HepG2 (cell line): ENCODE data around the gene SKIDA1. TPM values are rescaled to one million over a fixed set of nuclear protein-coding genes. Genes with fewer than 3 reads are reported as not detected.

ENCODE experiments used
- ATAC-seq: fragments of 200-7000 bp; cut with Tn5 transposase; 3 replicates; pipeline ENCODE4 v1.9.1; 2020; ENCODE audit warnings: mild to moderate bottlenecking, moderate library complexity
- BruUV-seq: library from RNA; stranded (reverse); fragments of 400-500 nt; replicated peaks from 2 replicates; lab custom pipeline; 2021; lab: Mats Ljungman, UMichigan
- CTCF ChIA-PET: fragments of 300-600 bp; formaldehyde crosslinking; extraction: SDS; loops from one replicate; lab custom pipeline; 2021; ENCODE audit warnings: low total read pairs, inconsistent platforms, low intra/inter-chr PET ratio; lab: Yijun Ruan, JAX
- POLR2A ChIA-PET: fragments of 350-600 bp; sonication (Branson Sonifier 250); formaldehyde crosslinking; loops from one replicate; lab custom pipeline; 2020; ENCODE audit warnings: antibody characterized with exemption, inconsistent platforms; lab: Yijun Ruan, JAX
- DNase-seq: peaks from one replicate; pipeline ENCODE4 v3.0.0-alpha.2; 2015; ENCODE audit warnings: low spot score
- FAIRE-seq: peaks from 3 replicates; lab custom pipeline; 2011; peaks lifted over from hg19 to GRCh38; lab: Jason Lieb, UNC
- H2AFZ ChIP-seq: one replicate; pipeline ENCODE4 v1.6.1; 2011; ENCODE audit warnings: low read length, inconsistent platforms
- H3K27ac ChIP-seq: fragments of 300-600 bp; 3 replicates; pipeline ENCODE4 v1.8.0; 2011; ENCODE audit warnings: mixed run types, mild to moderate bottlenecking, mixed read lengths, low read length, inconsistent platforms; ENCODE audit not compliant: insufficient read depth; ENCODE audit errors: extremely low read length
- H3K27me3 ChIP-seq, 2 experiments: fragments of 200-600 bp in 1 of 2; 2 replicates in 1 of 2; 3 replicates in 1 of 2; pipeline versions ENCODE4 v1.6.0 to v1.8.0; 2011; ENCODE audit warnings: low read length in 2 of 2, mild to moderate bottlenecking in 2 of 2, moderate library complexity in 2 of 2, inconsistent platforms in 1 of 2; ENCODE audit not compliant: insufficient read depth in 2 of 2, control insufficient read depth in 1 of 2
- H3K36me3 ChIP-seq, 2 experiments: fragments of 200-600 bp in 1 of 2; replicated peaks in 1 of 2; 2 replicates in 1 of 2; 3 replicates in 1 of 2; pipeline versions ENCODE4 v1.5.1 to v1.8.0; 2011; ENCODE audit warnings: low read length in 2 of 2, inconsistent platforms in 1 of 2; ENCODE audit not compliant: insufficient read depth in 2 of 2, control insufficient read depth in 1 of 2
- H3K4me1 ChIP-seq: 2 replicates; pipeline ENCODE4 v1.5.1; 2012; ENCODE audit warnings: low read length, inconsistent platforms; ENCODE audit not compliant: insufficient read depth
- H3K4me2 ChIP-seq: 2 replicates; pipeline ENCODE4 v1.6.0; 2011; ENCODE audit warnings: low read depth, low read length, inconsistent platforms
- H3K4me3 ChIP-seq, 3 experiments: fragments of 200-600 bp in 1 of 3; sonication (generic), shearing (Covaris generic) in 1 of 3; replicated peaks in 1 of 3; 2 replicates each; pipeline ENCODE4 v1.5.1; 2011 to 2016; ENCODE audit warnings: low read length in 3 of 3, inconsistent platforms in 2 of 3, low read depth in 2 of 3, mild to moderate bottlenecking in 2 of 3, control low read depth in 1 of 3, mixed read lengths in 1 of 3; ENCODE audit not compliant: insufficient read depth in 1 of 3
- H3K79me2 ChIP-seq: one replicate; pipeline ENCODE4 v1.6.1; 2011; ENCODE audit warnings: low read length, inconsistent platforms; ENCODE audit not compliant: insufficient read depth
- H3K9ac ChIP-seq: 2 replicates; pipeline ENCODE4 v1.6.0; 2011; ENCODE audit warnings: mild to moderate bottlenecking, low read depth, low read length, inconsistent platforms; ENCODE audit not compliant: insufficient read depth
- H3K9me3 ChIP-seq: 2 replicates; pipeline ENCODE4 v1.5.1; 2012; ENCODE audit warnings: mild to moderate bottlenecking, low read length
- H4K20me1 ChIP-seq: 2 replicates; pipeline ENCODE4 v1.6.0; 2011; ENCODE audit warnings: inconsistent platforms, mild to moderate bottlenecking, low read length, moderate library complexity; ENCODE audit not compliant: insufficient read depth
- AKAP8 ChIP-seq: sonication (generic); formaldehyde crosslinking; IDR thresholded peaks from 2 replicates; pipeline ENCODE4 v1.5.1; 2020; ENCODE audit warnings: mild to moderate bottlenecking, missing genetic modification reagents
- ERF ChIP-seq: IDR thresholded peaks from 2 replicates; pipeline ENCODE4 v1.6.1; 2018; ENCODE audit warnings: missing biosample characterization, missing genetic modification reagents
- GABPB1 ChIP-seq: IDR thresholded peaks from 2 replicates; pipeline ENCODE4 v1.6.1; 2016; ENCODE audit warnings: mild to moderate bottlenecking, missing genetic modification reagents, moderate library complexity, missing compliant biosample characterization
- HOXA7 ChIP-seq: sonication (generic); formaldehyde crosslinking; IDR thresholded peaks from 2 replicates; pipeline ENCODE4 v1.8.1; 2022; ENCODE audit warnings: mild to moderate bottlenecking, missing genetic modification reagents, moderate library complexity
- NFYB ChIP-seq: sonication (generic); formaldehyde crosslinking; IDR thresholded peaks from 2 replicates; pipeline ENCODE4 v1.4.0; 2020; ENCODE audit warnings: missing genetic modification reagents
- REXO4 ChIP-seq: sonication (generic); formaldehyde crosslinking; IDR thresholded peaks from 2 replicates; pipeline ENCODE4 v1.8.0; 2022; ENCODE audit warnings: missing genetic modification reagents, mild to moderate bottlenecking, borderline replicate concordance
- SOX13 ChIP-seq, 3 experiments: fragments of 450-650 bp in 1 of 3; sonication (generic) in 1 of 3; formaldehyde crosslinking in 1 of 3; IDR thresholded peaks in 2 of 3; conservative IDR thresholded peaks in 1 of 3; 2 replicates each; pipeline versions ENCODE4 v1.5.0 to v1.6.1; 2016 to 2020; ENCODE audit warnings: antibody characterized with exemption in 1 of 3, mild to moderate bottlenecking in 1 of 3, missing compliant biosample characterization in 1 of 3, missing genetic modification reagents in 1 of 3, moderate library complexity in 1 of 3
- SOX6 ChIP-seq, 2 experiments: fragments of 450-650 bp in 1 of 2; sonication (generic) in 1 of 2; formaldehyde crosslinking in 1 of 2; IDR thresholded peaks; 2 replicates each; pipeline versions ENCODE4 v1.4.0 to v1.6.1; 2017 to 2020; ENCODE audit warnings: antibody characterized with exemption in 1 of 2, mild to moderate bottlenecking in 1 of 2, missing genetic modification reagents in 1 of 2
- ZNF274 ChIP-seq: sonication (generic); formaldehyde crosslinking; IDR thresholded peaks from 2 replicates; pipeline ENCODE4 v1.5.1; 2020; ENCODE audit warnings: mild to moderate bottlenecking, missing genetic modification reagents
- ZNF501 ChIP-seq: sonication (generic); formaldehyde crosslinking; IDR thresholded peaks from 2 replicates; pipeline ENCODE4 v1.5.1; 2020; ENCODE audit warnings: mild to moderate bottlenecking, moderate library complexity, missing genetic modification reagents
- ZSCAN31 ChIP-seq: sonication (generic); formaldehyde crosslinking; IDR thresholded peaks from 2 replicates; pipeline ENCODE4 v1.5.0; 2020; ENCODE audit warnings: low read depth, mild to moderate bottlenecking, missing genetic modification reagents
- WGBS: methylation state at CpG from one replicate; pipeline ENCODE4 v1.1.6; 2017; ENCODE audit warnings: low lambda C conversion rate; 5-methylcytosine and 5-hydroxymethylcytosine counted together
- in situ Hi-C: cut with HindIII; loops from 2 replicates; pipeline ENCODE4 v1.10.0; 2017; ENCODE audit warnings: low pct_unique_long_range_greater_than_20kb; ENCODE audit not compliant: extremely low pct_ligation_motif_present
- intact Hi-C: fragments of 100-400 bp; cut with micrococcal nuclease; formaldehyde crosslinking; loops from one replicate; pipeline ENCODE4 v1.10.0; 2022; ENCODE audit not compliant: unreplicated experiment
- polyA plus RNA-seq, 8 experiments: library from polyadenylated mRNA; depleted of rRNA in 3 of 8; stranded (reverse) in 7 of 8; unstranded in 1 of 8; fragments of >200 nt; fragmentation: Illumina TruSeq in 4 of 8; extraction: Trizol in 4 of 8; gene quantifications; 2 replicates each; pipeline versions ENCODE4 v1.2.1 to v1.2.3, GENCODE V29; 2011 to 2016; ENCODE audit warnings: low read depth in 4 of 8, missing spikeins in 1 of 8, mixed read lengths in 1 of 8; ENCODE audit not compliant: insufficient read depth in 1 of 8
- total RNA-seq, 5 experiments: library from RNA; depleted of rRNA; stranded (reverse); fragments of >200 nt; fragmentation: Illumina TruSeq; extraction: Trizol; gene quantifications; 2 replicates each; pipeline ENCODE4 v1.2.3, GENCODE V29; 2016; ENCODE audit warnings: low read depth in 1 of 5
- TF ChIP-seq, protein P1 (sequence below): sonication (generic); formaldehyde crosslinking; IDR thresholded peaks from 2 replicates; pipeline ENCODE4 v1.8.1; 2023; ENCODE audit warnings: mild to moderate bottlenecking, missing genetic modification reagents
- TF ChIP-seq, protein P2 (sequence below): sonication (generic); formaldehyde crosslinking; IDR thresholded peaks from 2 replicates; pipeline ENCODE4 v1.9.0; 2022; ENCODE audit warnings: low read depth, missing genetic modification reagents
- TF ChIP-seq, protein P3 (sequence below): sonication (generic); formaldehyde crosslinking; IDR thresholded peaks from 2 replicates; pipeline ENCODE4 v1.5.1; 2020; ENCODE audit warnings: mild to moderate bottlenecking, missing genetic modification reagents, moderate library complexity

The SKIDA1 gene
- total and polyA plus RNA-seq, 2 of the 13 experiments (the other 11 are each of a cell fraction or from before 2014, with no cell fraction given): 0.73 to 1.5 TPM

DNA sequence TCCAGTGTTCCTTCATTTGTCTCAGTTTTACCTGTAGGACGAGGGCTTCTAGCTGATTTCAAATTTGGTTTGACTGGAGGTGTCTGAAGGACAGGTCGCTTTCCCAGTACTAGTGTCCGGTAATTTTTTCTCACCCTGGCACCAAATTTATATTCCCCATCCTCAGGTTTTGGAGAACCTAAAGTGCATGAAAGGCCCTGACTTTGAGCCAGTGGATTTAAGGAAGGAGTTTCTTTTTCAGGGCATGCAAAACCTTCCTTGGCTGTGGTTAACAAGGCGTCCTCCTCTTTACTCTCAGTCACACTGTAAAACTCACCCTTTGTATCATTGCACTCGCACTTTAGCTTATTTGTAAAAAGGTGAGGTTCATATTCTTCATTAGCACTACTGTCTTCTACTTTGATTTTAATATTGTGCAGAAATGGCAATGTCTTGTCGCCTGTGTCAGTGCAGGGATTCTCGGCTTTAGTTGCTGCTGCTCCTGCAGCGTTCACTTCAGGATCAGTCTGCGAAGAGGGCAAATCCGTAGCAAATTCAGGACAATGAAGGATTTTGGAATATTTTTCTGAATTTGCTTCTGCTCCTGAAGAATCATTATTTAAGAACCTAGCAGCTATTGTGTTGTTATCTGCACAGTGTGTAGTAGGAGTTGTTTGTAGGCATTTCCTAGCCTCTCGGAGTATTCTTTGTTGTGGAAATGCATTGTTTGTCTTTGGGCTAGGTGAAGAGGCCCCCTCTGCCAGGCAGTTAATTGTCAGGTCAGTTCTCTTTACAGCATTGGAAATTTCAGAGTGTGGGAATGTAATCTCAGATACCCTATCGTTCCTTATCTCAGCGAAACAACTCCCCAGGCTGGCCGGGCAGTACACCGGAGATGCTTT lies 9.9 kb downstream of the SKIDA1 start:
- FAIRE-seq (no peak), ATAC-seq (no peak; the same call in 2 of the 3 replicates), DNase-seq (no peak)
- Histone ChIP-seq H3K4me1 (peaks cover 80% of the 10 kb centered on the region), H3K27me3 (no peaks in the 10 kb centered on the region; a peak in 1 of 5 replicates), H3K27ac (peak overlapping the region; percentile 41), H3K4me3 (peak overlapping the region; percentile 77 to 91 (median 80)), H4K20me1 (no peaks in the 10 kb centered on the region), H3K9ac (peak overlapping the region; percentile 64; the same call in 1 of the 2 replicates), H3K9me3 (no peaks in the 10 kb centered on the region), H3K4me2 (peak overlapping the region; percentile 98), H3K36me3 (no peaks in the 10 kb centered on the region), H3K79me2 (peaks cover 2% of the 10 kb centered on the region), H2AFZ (no peak overlapping the region)
- in situ Hi-C loops: loop anchor here (25.0 kb wide), 1 partner anchor 797 kb away; the partner anchor contains the start of genes BMI1 and COMMD3
- intact Hi-C loops: loop anchor here (2.0 kb wide), 2 partner anchors 17 to 19 kb away; no protein-coding TSS in a partner anchor
- ChIA-PET CTCF (no interaction called here), POLR2A (interaction anchor here (2.0 to 5.4 kb wide), 4 partner anchors 9 to 19 kb away, joined by 12 to 92 read pairs (median 56); partner anchors contain the start of gene SKIDA1)
- BruUV-seq: no TSS peak
- 57% methylated on average over 15 of the region's 15 CpGs for WGBS
- TF ChIP-seq, protein P1, sequence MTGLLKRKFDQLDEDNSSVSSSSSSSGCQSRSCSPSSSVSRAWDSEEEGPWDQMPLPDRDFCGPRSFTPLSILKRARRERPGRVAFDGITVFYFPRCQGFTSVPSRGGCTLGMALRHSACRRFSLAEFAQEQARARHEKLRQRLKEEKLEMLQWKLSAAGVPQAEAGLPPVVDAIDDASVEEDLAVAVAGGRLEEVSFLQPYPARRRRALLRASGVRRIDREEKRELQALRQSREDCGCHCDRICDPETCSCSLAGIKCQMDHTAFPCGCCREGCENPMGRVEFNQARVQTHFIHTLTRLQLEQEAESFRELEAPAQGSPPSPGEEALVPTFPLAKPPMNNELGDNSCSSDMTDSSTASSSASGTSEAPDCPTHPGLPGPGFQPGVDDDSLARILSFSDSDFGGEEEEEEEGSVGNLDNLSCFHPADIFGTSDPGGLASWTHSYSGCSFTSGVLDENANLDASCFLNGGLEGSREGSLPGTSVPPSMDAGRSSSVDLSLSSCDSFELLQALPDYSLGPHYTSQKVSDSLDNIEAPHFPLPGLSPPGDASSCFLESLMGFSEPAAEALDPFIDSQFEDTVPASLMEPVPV (CRISPR knock-in tag): no peak
- TF ChIP-seq SOX13 (IDR thresholded peaks at IDR 0.05): peak; percentile 39; the same call in 1 of the 2 replicates
- TF ChIP-seq SOX13 (CRISPR knock-in tag; conservative IDR thresholded peaks at IDR 0.05 in 1 of 2, IDR thresholded peaks at IDR 0.05 in 1 of 2): no peak
- no peak for TF ChIP-seq HOXA7
- no peak for TF ChIP-seq ZSCAN31
- no peak for TF ChIP-seq ZNF274 (CRISPR knock-in tag)
- TF ChIP-seq REXO4 (CRISPR knock-in tag): no peak
- TF ChIP-seq ZNF501: no peak
- no peak for TF ChIP-seq ERF (CRISPR knock-in tag)
- TF ChIP-seq, protein P2, sequence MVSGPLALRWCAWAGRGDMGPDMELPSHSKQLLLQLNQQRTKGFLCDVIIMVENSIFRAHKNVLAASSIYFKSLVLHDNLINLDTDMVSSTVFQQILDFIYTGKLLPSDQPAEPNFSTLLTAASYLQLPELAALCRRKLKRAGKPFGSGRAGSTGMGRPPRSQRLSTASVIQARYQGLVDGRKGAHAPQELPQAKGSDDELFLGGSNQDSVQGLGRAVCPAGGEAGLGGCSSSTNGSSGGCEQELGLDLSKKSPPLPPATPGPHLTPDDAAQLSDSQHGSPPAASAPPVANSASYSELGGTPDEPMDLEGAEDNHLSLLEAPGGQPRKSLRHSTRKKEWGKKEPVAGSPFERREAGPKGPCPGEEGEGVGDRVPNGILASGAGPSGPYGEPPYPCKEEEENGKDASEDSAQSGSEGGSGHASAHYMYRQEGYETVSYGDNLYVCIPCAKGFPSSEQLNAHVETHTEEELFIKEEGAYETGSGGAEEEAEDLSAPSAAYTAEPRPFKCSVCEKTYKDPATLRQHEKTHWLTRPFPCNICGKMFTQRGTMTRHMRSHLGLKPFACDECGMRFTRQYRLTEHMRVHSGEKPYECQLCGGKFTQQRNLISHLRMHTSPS (CRISPR knock-in tag): no peak
- TF ChIP-seq, protein P3, sequence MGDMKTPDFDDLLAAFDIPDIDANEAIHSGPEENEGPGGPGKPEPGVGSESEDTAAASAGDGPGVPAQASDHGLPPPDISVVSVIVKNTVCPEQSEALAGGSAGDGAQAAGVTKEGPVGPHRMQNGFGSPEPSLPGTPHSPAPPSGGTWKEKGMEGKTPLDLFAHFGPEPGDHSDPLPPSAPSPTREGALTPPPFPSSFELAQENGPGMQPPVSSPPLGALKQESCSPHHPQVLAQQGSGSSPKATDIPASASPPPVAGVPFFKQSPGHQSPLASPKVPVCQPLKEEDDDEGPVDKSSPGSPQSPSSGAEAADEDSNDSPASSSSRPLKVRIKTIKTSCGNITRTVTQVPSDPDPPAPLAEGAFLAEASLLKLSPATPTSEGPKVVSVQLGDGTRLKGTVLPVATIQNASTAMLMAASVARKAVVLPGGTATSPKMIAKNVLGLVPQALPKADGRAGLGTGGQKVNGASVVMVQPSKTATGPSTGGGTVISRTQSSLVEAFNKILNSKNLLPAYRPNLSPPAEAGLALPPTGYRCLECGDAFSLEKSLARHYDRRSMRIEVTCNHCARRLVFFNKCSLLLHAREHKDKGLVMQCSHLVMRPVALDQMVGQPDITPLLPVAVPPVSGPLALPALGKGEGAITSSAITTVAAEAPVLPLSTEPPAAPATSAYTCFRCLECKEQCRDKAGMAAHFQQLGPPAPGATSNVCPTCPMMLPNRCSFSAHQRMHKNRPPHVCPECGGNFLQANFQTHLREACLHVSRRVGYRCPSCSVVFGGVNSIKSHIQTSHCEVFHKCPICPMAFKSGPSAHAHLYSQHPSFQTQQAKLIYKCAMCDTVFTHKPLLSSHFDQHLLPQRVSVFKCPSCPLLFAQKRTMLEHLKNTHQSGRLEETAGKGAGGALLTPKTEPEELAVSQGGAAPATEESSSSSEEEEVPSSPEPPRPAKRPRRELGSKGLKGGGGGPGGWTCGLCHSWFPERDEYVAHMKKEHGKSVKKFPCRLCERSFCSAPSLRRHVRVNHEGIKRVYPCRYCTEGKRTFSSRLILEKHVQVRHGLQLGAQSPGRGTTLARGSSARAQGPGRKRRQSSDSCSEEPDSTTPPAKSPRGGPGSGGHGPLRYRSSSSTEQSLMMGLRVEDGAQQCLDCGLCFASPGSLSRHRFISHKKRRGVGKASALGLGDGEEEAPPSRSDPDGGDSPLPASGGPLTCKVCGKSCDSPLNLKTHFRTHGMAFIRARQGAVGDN (CRISPR knock-in tag): no peak
- no peak for TF ChIP-seq GABPB1 (CRISPR knock-in tag)
- no peak for TF ChIP-seq AKAP8 (CRISPR knock-in tag)
- TF ChIP-seq SOX6 (IDR thresholded peaks at IDR 0.05): no peak
- TF ChIP-seq SOX6 (CRISPR knock-in tag; IDR thresholded peaks at IDR 0.05): peak; percentile 39
- TF ChIP-seq NFYB: no peak
